ENCODE data around the gene KCNJ1. TPM values are rescaled to one million over a fixed set of nuclear protein-coding genes. Genes with fewer than 3 reads are reported as not detected.

KCNJ1 gene
- polyA plus RNA-seq, 4 donors: 1.6 to 129 (median 89.0) TPM

GRCh38 chr11:128827191-128827893 lies 39.8 kb downstream of the KCNJ1 start:
- no peak for DNase-seq (ENCODE audit: low read depth in 4 of 4, low spot score in 3 of 4)

DNA sequence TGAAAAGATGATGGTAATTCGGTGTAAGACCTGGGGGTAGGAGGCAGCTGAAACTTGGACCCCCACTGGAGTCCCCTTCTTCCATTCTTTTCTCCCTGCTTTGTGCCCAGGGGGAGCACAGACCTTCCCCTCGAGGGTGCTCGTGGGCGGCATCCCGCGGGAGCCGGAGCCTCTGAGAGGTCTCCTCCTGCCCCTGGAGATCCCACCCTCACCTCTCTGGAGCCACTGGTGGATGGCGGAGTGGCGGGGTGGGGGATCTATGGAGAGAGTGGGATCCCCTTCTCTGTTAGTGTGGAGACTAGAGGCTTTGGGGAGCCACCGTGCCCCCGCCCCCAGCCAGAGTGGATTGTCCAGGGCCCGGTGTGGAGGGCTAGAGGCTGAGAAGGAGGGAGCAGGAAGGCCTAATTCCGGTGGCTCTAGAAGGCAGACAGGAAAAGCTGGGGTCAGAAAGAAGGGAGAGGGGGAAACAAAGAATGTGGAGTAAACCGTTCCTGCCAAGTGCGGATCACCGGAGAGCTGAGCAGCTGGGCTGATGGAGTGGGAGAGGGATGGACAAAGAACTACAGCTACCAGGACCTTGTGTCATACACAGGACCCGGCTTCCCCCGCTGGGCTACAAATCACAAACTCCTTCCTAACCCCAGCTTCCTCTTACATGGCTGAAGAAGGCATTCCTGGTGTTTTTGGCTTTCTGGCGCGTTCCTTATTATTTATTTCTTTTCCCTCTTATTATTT lies 41.9 kb downstream of the KCNJ1 start:
- no peak for DNase-seq (ENCODE audit: low read depth in 4 of 4, low spot score in 3 of 4)

GRCh38 chr11:128824191-128825049 lies 42.7 kb downstream of the KCNJ1 start:
- no peak for DNase-seq (ENCODE audit: low read depth in 4 of 4, low spot score in 3 of 4)

DNA sequence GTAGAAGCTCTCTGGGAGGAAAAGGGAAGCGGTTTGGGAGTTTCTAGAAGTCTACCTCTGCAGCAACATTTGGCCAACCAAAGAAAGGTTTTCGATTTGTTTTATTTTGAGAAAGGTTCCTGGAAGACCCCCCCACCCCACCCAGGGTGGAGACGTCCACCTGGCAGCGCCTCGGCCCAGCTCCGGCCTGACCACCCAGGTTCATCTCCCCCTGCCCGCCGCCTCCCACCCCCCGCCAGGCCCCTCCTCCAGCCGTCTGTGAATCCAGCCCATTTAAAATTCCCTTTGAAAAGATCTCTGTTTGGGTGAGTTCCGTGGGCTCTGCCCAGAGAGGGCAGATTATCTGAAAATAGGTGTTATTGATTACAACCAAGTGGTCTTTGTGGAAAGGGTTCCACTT lies 43.3 kb downstream of the KCNJ1 start:
- DNase-seq (ENCODE audit: low read depth in 4 of 4, low spot score in 3 of 4): no peak

DNA sequence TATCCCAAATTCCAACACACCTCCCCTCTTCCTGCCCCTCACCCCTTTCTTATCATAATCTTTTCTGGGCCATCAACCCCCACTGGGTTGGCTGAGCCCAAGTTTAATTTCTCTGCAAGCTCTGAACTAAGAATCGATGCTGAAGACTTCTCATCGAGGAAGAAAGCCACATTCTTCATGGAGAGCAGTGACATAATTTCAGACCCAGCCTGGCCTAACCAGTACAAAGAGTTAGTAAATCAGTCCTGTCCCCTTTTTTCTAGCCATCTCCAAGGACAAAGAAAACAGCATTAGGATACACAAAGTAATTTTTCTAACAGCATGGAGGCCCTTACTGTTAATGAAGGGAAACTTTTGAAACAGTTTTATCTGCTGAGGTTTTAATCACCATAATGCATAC lies 45.0 kb downstream of the KCNJ1 start:
- no peak for DNase-seq (ENCODE audit: low read depth in 4 of 4, low spot score in 3 of 4)

- DNase-seq (ENCODE audit: low read depth in 4 of 4, low spot score in 3 of 4): no peak
Observed at GRCh38 chr11:128821556-128821955, 45.5 kb downstream of the KCNJ1 start.

DNA sequence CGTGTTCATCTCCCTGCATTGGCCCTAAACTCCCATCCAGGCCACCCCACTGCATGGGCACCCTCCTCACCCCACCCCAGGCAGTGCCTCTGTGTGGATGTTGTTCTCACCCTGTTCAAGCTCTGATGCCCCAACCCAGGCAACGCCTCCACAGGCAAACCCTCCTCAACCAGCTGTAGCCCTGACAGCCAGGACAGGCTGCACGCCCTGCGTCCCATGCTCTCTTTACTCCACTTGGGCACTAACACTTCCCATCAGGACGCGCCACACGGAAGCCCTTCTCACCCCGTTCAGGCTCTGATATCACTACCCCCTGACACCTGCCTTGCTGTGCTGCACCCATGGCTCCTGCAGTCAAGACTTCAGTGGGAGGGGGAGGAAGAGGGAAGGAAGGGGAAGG lies 47.9 kb downstream of the KCNJ1 start:
- no peak for DNase-seq (ENCODE audit: low read depth in 4 of 4, low spot score in 3 of 4)

DNA sequence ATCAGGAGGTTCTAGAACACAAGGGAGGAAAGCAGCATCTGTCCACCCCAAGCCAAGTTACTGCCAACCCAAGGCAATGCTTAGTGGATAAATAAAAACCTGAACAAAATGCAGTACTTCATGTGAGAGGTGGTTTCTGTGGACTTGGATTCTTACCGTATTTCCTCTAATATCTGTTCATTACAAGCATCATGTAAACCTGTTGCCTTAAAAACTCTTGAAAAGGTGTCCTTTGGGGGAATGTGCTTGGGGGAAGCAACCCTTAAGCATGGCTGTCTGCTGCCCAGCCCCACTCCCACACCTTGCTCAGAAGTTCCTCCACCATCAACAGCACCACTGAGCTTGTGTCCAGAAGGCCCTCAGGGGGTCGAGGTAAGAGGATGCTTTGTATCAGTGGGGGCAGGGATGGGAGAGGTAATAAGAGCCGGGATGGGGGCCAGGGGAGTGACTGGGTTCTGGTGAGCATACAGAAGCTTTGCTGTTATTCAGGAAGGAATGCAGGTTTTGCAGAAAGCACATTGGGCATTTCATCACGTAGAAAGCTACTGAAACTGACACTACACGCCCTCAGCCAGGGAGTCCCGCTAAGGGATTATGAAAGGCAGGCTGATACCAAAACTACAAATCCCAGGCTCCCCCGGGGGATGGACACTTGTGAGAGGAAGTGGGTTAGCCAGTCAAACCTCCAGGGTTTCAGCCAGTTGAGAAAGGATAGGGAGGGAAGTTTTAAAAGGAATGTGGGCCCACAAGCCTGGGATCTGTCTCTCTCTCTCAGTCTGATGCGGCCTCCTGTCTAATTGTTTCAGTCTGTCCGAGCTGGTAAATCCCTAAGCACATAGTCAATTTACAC lies 52.0 kb downstream of the KCNJ1 start:
- no peak for DNase-seq (ENCODE audit: low read depth in 4 of 4, low spot score in 3 of 4)

DNA sequence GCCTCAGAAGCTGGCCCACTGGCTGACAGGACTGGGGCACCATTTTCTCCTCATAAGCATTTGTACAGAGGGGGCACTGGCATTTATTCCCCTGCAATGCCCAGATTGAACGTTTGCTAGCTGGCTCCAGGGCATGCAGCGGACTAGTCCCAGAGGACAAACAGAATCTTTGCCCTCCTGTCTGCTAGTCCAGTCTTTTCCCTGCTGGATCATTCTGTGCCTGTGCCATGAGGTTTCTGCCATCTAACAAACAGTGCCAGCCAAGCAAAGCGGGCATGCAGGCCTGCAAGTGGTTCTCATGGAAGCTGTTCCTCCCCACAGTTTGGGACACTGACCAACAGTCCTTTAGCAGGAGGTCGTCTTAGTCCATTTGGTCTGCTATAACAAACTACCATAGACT lies 53.4 kb downstream of the KCNJ1 start:
- DNase-seq (ENCODE audit: low read depth in 4 of 4, low spot score in 3 of 4): no peak

DNA sequence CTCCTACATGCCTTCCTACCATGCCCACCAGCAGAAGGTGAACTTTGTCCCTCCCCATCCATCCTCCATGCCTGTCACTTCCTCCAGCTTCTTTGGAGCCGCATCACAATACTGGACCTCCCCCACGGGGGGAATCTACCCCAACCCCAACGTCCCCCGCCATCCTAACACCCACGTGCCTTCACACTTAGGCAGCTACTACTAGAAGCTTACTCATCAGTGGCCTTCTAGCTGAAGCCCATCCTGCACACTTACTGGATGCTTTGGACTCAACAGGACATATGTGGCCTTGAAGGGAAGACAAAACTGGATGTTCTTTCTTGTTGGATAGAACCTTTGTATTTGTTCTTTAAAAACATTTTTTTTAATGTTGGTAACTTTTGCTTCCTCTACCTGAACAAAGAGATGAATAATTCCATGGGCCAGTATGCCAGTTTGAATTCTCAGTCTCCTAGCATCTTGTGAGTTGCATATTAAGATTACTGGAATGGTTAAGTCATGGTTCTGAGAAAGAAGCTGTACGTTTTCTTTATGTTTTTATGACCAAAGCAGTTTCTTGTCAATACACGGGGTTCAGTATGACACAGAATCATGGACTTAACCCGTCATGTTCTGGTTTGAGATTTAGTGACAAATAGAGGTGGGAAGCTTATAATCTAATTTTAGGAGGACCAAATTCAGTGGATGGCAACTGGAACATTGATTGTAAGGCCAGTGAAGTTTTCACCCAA lies 56.1 kb downstream of the KCNJ1 start:
- DNase-seq (ENCODE audit: low read depth in 4 of 4, low spot score in 3 of 4): no peak

DNA sequence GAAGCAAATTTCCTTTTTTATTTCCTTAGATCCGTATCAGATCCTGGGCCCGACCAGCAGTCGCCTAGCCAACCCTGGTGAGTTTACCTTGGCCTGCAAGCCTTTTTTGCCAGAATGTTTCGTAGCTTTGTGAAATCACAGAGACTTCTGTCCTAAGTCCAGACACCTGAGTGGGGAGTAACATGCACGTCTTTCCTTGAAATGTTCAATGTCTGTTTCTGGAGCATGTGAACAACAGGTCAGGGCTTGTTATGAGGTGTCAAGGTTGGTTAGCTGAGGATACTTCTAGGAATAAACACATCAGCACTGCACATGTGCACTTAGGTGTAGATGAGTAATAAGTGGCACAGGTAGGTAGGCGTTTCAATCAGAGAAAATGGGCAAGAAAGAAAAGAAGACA lies 58.0 kb downstream of the KCNJ1 start:
- no peak for DNase-seq (ENCODE audit: low read depth in 4 of 4, low spot score in 3 of 4)

- no peak for DNase-seq (ENCODE audit: low read depth in 4 of 4, low spot score in 3 of 4)
Observed at GRCh38 chr11:128807909-128808308, 59.2 kb downstream of the KCNJ1 start.

- DNase-seq (ENCODE audit: low read depth in 4 of 4, low spot score in 3 of 4): no peak
Observed at GRCh38 chr11:128806506-128807261, 60.4 kb downstream of the KCNJ1 start.

DNA sequence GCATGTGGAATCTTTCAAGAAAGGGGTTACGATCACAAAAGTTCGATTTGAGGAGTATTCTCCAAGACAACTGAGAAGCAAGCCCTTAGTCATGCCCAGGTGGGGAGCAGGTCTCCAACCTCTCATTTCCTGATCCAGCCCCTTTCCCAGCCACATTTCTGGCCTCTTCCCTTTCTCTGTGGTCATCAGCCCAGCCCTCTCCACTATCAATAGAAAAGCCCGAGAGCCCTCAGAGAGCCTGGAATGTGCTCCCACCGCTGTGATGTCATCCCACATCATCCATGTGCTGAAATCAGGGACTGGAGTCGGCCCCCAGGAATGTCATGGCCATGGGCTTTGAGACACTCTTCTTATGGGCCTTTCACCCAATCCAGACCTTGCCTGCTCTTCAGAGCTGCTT lies 62.6 kb downstream of the KCNJ1 start:
- DNase-seq (ENCODE audit: low read depth in 4 of 4, low spot score in 3 of 4): no peak

DNA sequence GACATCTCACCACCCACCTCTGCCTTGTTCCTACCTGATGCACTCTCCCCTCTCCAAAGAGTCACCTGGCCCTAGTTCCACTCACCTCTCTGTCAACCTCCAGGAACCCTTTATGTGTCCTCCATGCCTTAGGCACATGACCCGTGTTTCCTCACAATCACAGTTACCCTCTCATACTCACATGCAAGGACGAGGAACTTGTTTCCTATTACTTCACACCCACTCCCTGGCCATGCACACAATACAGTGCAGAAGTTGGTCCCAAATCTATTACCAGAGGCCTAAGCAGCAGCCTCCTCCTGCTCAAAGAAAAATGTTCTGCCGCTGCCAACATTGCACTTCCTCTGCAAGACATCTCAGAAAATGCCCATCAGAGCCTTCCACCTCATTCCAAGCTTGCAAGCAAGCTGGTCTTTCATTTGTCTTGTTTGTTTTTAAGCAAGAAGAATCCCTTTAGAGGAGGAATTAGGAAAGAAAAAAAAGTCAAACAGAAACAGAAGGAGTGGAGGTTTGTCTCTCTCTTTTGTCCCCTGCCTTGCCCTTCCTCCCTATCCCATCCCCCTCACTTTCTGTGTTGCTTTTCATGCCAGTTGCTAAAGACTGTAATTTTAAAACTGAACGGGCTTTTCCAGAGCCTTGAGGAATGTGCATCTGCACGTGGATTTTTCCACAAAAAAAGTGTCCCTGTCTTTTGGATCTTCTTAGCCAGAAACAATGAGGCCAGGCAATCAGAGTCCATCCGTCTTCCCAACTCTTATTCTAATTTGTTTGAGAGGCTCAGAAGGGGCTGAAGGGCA lies 63.4 kb downstream of the KCNJ1 start:
- DNase-seq (ENCODE audit: low read depth in 4 of 4, low spot score in 3 of 4): no peak

GRCh38 chr11:128803011-128803410 lies 64.1 kb downstream of the KCNJ1 start:
- DNase-seq (ENCODE audit: low read depth in 4 of 4, low spot score in 3 of 4): no peak

GRCh38 chr11:128802358-128802981 lies 64.6 kb downstream of the KCNJ1 start:
- no peak for DNase-seq (ENCODE audit: low read depth in 4 of 4, low spot score in 3 of 4)

DNA sequence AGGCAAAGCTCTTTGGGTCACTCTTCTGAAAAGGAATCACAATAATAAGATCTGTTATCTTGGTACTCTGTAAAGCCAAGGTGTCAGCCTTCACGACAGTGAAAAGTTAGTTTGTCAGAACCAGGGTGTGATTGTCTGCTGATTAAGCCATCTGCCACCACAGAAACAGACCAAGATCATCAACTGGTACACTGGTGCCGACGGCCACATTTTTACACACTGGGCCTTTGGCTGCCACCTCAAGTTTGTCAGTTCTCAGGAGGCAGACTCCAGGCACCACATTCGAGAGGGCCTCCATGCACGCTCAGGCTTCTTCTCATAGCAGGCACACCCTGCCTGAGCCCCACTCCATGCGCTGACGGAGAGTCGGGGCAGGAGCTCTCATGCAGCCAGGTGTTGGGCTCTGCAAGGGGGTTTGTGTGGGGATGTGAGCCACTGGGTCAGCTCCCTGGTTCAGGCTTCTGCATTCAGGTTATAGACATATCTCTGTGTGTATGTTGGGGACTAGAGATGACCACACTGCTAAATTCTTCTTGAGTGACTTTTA lies 66.2 kb downstream of the KCNJ1 start:
- no peak for DNase-seq (ENCODE audit: low read depth in 4 of 4, low spot score in 3 of 4)

All from left renal pelvis (tissue), 4 donors.